22Rv1 (cell line): Measurements from ENCODE around the gene SFTPA2.

Experiments used
- ZFX ChIP-seq: fragments of 450-650 bp; IDR thresholded peaks from 2 replicates; pipeline ENCODE4 v1.6.1; 2017; ENCODE audit warnings: antibody characterized with exemption, borderline replicate concordance
- TF ChIP-seq, protein P1 (sequence below): fragments of 450-650 bp; IDR thresholded peaks from 2 replicates; pipeline ENCODE4 v1.5.1; 2017; ENCODE audit warnings: mild to moderate bottlenecking

DNA sequence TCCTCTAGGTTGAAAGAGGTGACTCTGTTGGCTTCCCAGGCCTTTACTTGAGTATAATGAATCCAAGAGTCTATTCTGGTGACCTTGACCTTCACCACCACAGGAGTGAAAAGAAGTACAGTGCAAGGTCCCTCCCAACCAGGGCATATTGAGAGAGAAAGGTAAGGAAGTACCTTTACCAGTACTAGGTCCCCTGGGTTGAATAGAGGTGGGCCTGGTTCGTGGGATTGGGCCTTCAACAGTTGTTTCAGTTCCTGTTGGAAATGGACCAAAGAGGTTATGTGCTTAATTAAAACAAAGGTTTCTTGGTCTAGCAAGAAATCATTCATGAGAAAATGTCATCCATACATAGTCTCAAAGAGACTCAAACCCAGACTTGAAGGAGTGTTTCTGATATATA lies 44.1 kb upstream of the SFTPA2 start:
- TF ChIP-seq, protein P1, sequence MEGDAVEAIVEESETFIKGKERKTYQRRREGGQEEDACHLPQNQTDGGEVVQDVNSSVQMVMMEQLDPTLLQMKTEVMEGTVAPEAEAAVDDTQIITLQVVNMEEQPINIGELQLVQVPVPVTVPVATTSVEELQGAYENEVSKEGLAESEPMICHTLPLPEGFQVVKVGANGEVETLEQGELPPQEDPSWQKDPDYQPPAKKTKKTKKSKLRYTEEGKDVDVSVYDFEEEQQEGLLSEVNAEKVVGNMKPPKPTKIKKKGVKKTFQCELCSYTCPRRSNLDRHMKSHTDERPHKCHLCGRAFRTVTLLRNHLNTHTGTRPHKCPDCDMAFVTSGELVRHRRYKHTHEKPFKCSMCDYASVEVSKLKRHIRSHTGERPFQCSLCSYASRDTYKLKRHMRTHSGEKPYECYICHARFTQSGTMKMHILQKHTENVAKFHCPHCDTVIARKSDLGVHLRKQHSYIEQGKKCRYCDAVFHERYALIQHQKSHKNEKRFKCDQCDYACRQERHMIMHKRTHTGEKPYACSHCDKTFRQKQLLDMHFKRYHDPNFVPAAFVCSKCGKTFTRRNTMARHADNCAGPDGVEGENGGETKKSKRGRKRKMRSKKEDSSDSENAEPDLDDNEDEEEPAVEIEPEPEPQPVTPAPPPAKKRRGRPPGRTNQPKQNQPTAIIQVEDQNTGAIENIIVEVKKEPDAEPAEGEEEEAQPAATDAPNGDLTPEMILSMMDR = no peak
- TF ChIP-seq ZFX = no peak
